Vein endothelial cell (primary cell): ENCODE measurements around the gene GNL3. TPM values are rescaled to one million over a fixed set of nuclear protein-coding genes. Genes with fewer than 3 reads are reported as not detected.

Experiments used
- small RNA-seq: library from RNA; depleted of rRNA; stranded (forward); fragments of <200 nt; gene quantifications from one replicate; pipeline ENCODE3, GENCODE V24; 2012
- total RNA-seq: library from RNA; depleted of rRNA; stranded (reverse); fragments of >200 nt; gene quantifications from 2 replicates; pipeline ENCODE4 v1.2.3, GENCODE V29; 2012

Gene GNL3
- total RNA-seq: 165 and 174 TPM in 2 replicates

DNA sequence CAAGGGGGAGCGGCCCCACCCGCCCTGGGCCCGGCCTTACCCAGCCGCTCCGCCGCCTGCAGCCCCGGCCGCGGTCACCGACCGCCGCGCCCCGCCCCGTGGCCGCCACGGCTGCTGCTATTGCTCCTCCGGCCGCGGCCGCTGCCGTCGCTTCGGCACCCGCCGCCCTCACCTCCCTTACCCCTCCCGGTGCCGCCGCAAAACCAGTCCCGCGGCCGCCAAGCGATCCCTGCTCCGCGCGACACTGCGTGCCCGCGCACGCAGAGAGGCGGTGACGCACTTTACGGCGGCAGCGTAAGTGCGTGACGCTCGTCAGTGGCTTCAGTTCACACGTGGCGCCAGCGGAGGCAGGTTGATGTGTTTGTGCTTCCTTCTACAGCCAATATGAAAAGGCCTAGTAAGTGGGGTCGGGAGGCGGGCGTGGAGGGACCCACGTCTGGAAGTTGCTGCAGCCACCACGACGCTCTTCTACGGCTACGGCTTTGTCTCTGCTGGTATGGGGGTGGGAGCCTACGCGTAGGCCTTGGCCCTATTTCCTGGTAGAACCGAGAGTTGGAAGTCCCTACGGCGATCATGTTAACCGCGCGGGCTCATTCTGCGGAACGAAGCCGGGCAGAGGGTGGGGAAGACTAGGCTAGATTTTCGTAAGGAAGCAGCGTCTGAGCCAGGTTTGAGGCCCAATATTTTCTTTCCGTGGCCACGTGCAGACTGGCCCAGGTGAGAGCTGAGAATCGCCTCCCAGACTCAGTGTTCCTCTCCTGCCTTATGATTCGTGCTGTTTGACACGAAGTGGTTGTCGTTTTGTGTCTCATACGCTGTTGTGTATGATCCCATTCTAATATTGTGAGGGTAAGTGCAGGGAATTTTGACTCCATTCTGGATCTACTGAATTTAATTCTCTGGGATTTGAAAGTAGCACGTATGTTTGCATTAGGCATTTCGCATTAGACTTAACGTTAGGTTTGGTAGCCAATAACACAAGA is at the start of gene GNL3, which contains the start of gene PBRM1:
TSS of gene GNL3 (plus strand) at position 324 of the 983 bp plus-strand sequence. CDS start at position 385, 61 bp downstream.
TSS of gene PBRM1 (minus strand) at position 205 of the 983 bp plus-strand sequence.

DNA sequence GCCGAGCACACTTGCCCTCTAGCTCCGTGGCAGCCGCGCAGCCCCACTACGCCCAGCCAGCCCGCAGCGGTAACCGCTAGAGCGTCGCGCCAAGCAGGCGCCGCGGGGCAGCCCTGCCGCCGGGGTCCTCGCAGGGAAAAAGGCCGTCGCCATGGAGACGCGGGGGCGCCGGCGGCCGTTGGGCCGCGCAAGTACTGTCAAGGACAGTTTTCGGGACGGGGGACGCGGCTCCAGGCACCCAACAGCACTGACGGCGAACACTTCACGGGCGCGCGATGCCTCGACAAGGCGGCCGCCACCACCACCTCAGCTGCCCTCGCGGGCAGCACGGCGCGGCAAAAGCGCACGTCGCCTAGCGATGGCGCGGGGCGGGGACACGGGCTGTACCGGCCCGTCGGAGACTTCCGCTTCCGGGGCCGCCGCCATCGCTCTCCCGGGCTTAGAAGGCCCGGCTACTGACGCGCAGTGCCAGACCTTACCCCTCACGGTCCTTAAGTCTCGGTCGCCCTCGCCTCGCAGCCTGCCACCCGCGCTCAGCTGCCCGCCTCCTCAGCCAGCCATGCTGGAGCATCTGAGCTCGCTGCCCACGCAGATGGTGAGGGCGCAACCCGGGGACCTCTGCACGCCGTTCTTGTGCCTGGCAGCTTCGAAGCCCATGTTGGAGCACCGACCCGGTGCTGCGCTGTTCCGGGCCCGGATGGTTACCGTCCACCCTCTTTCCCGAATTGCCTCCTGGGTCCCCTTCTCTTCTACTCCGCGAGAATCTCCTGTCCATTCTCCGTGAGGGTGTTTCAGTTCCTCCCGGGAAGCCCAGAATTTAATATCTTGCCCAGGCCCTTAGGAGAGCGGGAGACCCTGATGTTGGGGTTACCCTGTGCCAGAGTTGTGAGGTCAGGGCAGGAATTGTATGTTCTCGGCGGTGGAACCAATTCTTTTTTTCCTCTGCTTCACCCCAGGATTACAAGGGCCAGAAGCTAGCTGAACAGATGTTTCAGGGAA is 20.2 kb downstream of the GNL3 start, which contains the start of the genes GLT8D1 and SPCS1:
TSS of gene GLT8D1 (minus strand) at position 104 of the 999 bp plus-strand sequence. CDS start 5,331 bp downstream, outside the sequence.
TSS of gene SPCS1 (plus strand) at position 419 of the 999 bp plus-strand sequence. CDS start at position 560, 141 bp downstream.

Small RNA genes within 50 kb of the gene (small RNA-seq; reads per million reads assigned to genes)
- gene AC006254.2 (not detected), gene RF00569 (12,740 reads per million, percentile 100 among the genes with 10 or more reads in this experiment), gene RF01183 (not detected), gene SNORD19 (0.08 reads per million), gene SNORD19B (not detected), gene SNORD69 (638 reads per million, percentile 99 among the genes with 10 or more reads in this experiment)

Other genes with a start within 250 kb of the GNL3 start
- gene SEMA3G, start 240.9 kb upstream of the GNL3 start, total RNA-seq: 18.2 and 65.0 TPM in 2 replicates
- gene TNNC1, start 232.0 kb upstream of the GNL3 start, total RNA-seq: not detected in 2 replicates
- 98.8 and 111 TPM in 2 replicates for gene NISCH, start 230.4 kb upstream of the GNL3 start, total RNA-seq
- 267 and 435 TPM in 2 replicates for gene STAB1, start 190.7 kb upstream of the GNL3 start, total RNA-seq
- gene NT5DC2, start 152.2 kb upstream of the GNL3 start, total RNA-seq: 67.3 and 112 TPM in 2 replicates
- 3.7 and 4.6 TPM in 2 replicates for gene UQCC5, start 149.4 kb upstream of the GNL3 start, total RNA-seq
- 83.0 and 94.1 TPM in 2 replicates for gene PBRM1, start 119 bp upstream of the GNL3 start, total RNA-seq
- 51.3 and 76.1 TPM in 2 replicates for gene GLT8D1, start 19.8 kb downstream of the GNL3 start, total RNA-seq
- 51.9 and 57.1 TPM in 2 replicates for gene SPCS1, start 20.1 kb downstream of the GNL3 start, total RNA-seq
- 16.0 and 20.4 TPM in 2 replicates for gene NEK4, start 84.9 kb downstream of the GNL3 start, total RNA-seq
- not detected in 2 replicates for gene ITIH1, start 91.6 kb downstream of the GNL3 start, total RNA-seq
- not detected in 2 replicates for gene ITIH3, start 108.8 kb downstream of the GNL3 start, total RNA-seq
- 0.65 and 0.96 TPM in 2 replicates for gene ITIH4, start 144.6 kb downstream of the GNL3 start, total RNA-seq
- 0.29 TPM in 1 of 2 replicates, not detected in the other for gene MUSTN1, start 149.0 kb downstream of the GNL3 start, total RNA-seq
- gene STIMATE, start 211.5 kb downstream of the GNL3 start, total RNA-seq: 15.6 and 22.2 TPM in 2 replicates